ENCODE results near the gene CLNK. TPM values are rescaled to one million over a fixed set of nuclear protein-coding genes. Genes with fewer than 3 reads are reported as not detected.

Gene CLNK
- total RNA-seq, 2 experiments from 2014 or later: 0.05 to 0.17 TPM

- CTCF ChIA-PET: no interaction called here
- Histone ChIP-seq H3K27ac (ENCODE audit: low read depth in 1 of 2, low read length in 2 of 2) (no peak overlapping the region), H3K4me3 (ENCODE audit: low read length) (no peak overlapping the region), H3K36me3 (ENCODE audit: insufficient read depth, low read length) (no peaks in the 10 kb centered on the region), H3K27me3 (ENCODE audit: control insufficient read depth in 1 of 2, insufficient read depth in 2 of 2, low read length in 2 of 2) (no peaks in the 10 kb centered on the region), H3K9me3 (ENCODE audit: control insufficient read depth in 1 of 2, insufficient read depth in 1 of 2, low read length in 2 of 2) (no peaks in the 10 kb centered on the region), H3K4me1 (ENCODE audit: insufficient read depth, low read length) (no peaks in the 10 kb centered on the region)
- no peaks in the 10 kb centered on the region for H3K9me3 Mint-ChIP-seq
- DNase-seq: no peak
- no peaks in the 10 kb centered on the region for H3K27me3 Mint-ChIP-seq
- no peak for ATAC-seq (ENCODE audit: poor library complexity)
- intact Hi-C loops (cut with DNase I, micrococcal nuclease): no loop called here
- no peak overlapping the region for H3K4me3 Mint-ChIP-seq
- POLR2A ChIA-PET: no interaction called here
- H3K36me3 Mint-ChIP-seq (ENCODE audit: low read depth): no peaks in the 10 kb centered on the region
- peaks cover 1% of the 10 kb centered on the region for H3K4me1 Mint-ChIP-seq (ENCODE audit: low read depth)
- TF ChIP-seq CTCF (IDR thresholded peaks at IDR 0.05): no peak
- no peak overlapping the region for H3K27ac Mint-ChIP-seq
Observed at GRCh38 chr4:10728016-10728415, 43.4 kb upstream of the CLNK start.

- H3K27ac Mint-ChIP-seq: no peak overlapping the region
- Histone ChIP-seq H3K4me1 (ENCODE audit: insufficient read depth, low read length) (no peaks in the 10 kb centered on the region), H3K4me3 (ENCODE audit: low read length) (no peak overlapping the region), H3K27ac (ENCODE audit: low read depth in 1 of 2, low read length in 2 of 2) (no peak overlapping the region), H3K9me3 (ENCODE audit: control insufficient read depth in 1 of 2, insufficient read depth in 1 of 2, low read length in 2 of 2) (no peaks in the 10 kb centered on the region), H3K36me3 (ENCODE audit: insufficient read depth, low read length) (no peaks in the 10 kb centered on the region), H3K27me3 (ENCODE audit: control insufficient read depth in 1 of 2, insufficient read depth in 2 of 2, low read length in 2 of 2) (no peaks in the 10 kb centered on the region)
- CTCF ChIA-PET: no interaction called here
- no peaks in the 10 kb centered on the region for H3K4me1 Mint-ChIP-seq (ENCODE audit: low read depth)
- no peaks in the 10 kb centered on the region for H3K36me3 Mint-ChIP-seq (ENCODE audit: low read depth)
- no peak for DNase-seq
- no peak for TF ChIP-seq CTCF (IDR thresholded peaks at IDR 0.05)
- POLR2A ChIA-PET: no interaction called here
- H3K27me3 Mint-ChIP-seq: no peaks in the 10 kb centered on the region
- intact Hi-C loops (cut with DNase I, micrococcal nuclease): no loop called here
- ATAC-seq (ENCODE audit: poor library complexity): no peak
- H3K9me3 Mint-ChIP-seq: no peaks in the 10 kb centered on the region
- H3K4me3 Mint-ChIP-seq: no peak overlapping the region
Observed at GRCh38 chr4:10727140-10727880, 42.7 kb upstream of the CLNK start.

- H3K4me1 ChIP-seq (ENCODE audit: insufficient read depth, low read length): no peaks in the 10 kb centered on the region
- intact Hi-C loops (cut with DNase I, micrococcal nuclease): no loop called here
- H3K9me3 ChIP-seq (ENCODE audit: control insufficient read depth in 1 of 2, insufficient read depth in 1 of 2, low read length in 2 of 2): no peaks in the 10 kb centered on the region
- H3K9me3 Mint-ChIP-seq: no peaks in the 10 kb centered on the region
- ATAC-seq (ENCODE audit: poor library complexity) (peak; percentile 74), DNase-seq (peak in 3 of 14 experiments; percentile 14 to 38 (median 30))
- no peaks in the 10 kb centered on the region for H3K36me3 ChIP-seq (ENCODE audit: insufficient read depth, low read length)
- H3K27me3 ChIP-seq (ENCODE audit: control insufficient read depth in 1 of 2, insufficient read depth in 2 of 2, low read length in 2 of 2): no peaks in the 10 kb centered on the region
- H3K4me1 Mint-ChIP-seq (ENCODE audit: low read depth): no peaks in the 10 kb centered on the region
- H3K27ac ChIP-seq (ENCODE audit: low read depth in 1 of 2, low read length in 2 of 2): no peak overlapping the region
- POLR2A ChIA-PET: no interaction called here
- CTCF ChIA-PET: no interaction called here
- peak overlapping the region; percentile 37 for H3K27ac Mint-ChIP-seq
- no peak for TF ChIP-seq CTCF (IDR thresholded peaks at IDR 0.05)
- H3K4me3 ChIP-seq (ENCODE audit: low read length): no peak overlapping the region
- no peaks in the 10 kb centered on the region for H3K36me3 Mint-ChIP-seq (ENCODE audit: low read depth)
- no peaks in the 10 kb centered on the region for H3K27me3 Mint-ChIP-seq
- no peak overlapping the region for H3K4me3 Mint-ChIP-seq
Observed at GRCh38 chr4:10722957-10723356, 38.4 kb upstream of the CLNK start.

Data from CD4-positive, alpha-beta T cell (primary cell).